HG02763 (cell line): ENCODE measurements around the gene INAVA.
A peak's percentile ranks its signal among the peaks of the same experiment; 100 is the strongest.
"Not testable (repeated sequence)": the region's sequence is repeated elsewhere in the genome, so short reads cannot be mapped to it uniquely, and the experiment has no call there.

Source experiments
- ATAC-seq: cut with Tn5 transposase; IDR thresholded peaks from one replicate; pipeline ENCODE4 v1.9.1; 2021; ENCODE audit warnings: mild to moderate bottlenecking, moderate library complexity; ENCODE audit not compliant: unreplicated experiment

INAVA gene

DNA sequence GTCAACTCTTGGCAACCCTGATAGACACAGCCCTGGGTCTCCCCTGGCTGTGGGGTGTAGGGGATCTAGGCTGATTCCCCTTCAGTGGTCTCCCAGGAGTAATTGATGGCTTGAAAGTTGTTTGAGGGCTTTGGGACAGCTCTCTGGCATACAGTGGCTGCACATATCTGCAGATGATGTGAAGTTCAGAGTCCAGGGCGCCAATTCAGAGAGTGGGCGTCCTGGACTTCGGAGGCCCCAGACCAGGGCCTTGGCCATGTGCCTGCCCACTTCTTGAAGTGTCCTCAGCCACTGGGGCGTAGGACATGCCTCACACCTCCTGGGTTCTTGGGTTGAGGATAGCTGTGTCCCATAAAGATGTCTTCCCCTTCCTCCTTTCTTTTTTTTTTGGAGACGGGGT lies 2.6 kb downstream of the INAVA start:
- no peak for ATAC-seq

DNA sequence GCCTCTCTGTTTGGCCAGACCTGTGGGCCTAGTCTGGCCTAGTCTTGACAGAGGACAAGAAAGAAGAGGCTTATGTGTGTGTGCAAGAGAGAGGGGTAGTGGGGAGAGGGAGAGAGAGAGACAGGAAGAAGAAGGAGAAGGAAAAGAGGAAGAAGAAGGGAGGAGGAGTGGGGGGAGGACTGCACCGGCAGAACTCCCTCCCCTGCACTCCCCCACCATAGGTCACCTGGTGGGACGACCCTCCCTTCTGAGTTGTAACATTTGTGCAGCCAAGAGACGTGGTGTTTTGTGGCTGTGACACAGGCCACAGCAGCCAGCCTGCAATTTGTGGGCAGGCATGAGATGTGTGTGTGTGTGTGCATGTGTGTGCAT lies 4.3 kb downstream of the INAVA start:
- ATAC-seq, result no peak

DNA sequence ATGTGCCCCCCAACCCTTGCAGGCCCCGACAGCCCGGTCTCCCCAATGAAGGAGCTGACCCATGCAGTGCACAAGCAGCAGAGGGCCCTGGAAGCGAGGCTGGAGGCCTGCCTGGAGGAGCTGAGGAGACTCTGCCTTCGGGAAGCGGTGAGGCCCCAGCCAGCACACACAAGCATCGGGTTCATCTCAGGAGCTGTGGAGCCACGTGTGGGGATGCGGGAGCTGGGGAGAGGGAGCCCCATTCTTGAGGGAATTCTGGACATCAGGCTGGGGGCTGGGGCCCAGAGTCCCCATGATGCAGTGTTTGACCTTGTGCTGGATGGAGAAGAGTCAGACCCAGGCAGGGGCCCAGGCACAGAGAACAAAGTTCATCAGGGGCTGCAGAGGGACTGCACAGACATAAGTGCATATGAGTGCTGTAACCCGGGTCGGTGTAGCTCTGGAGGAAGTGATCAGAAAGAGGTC lies 4.8 kb downstream of the INAVA start:
- no peak for ATAC-seq

GRCh38 chr1:200899954-200900867 lies 5.5 kb downstream of the INAVA start:
- no peak for ATAC-seq

- ATAC-seq, result no peak
Measured at GRCh38 chr1:200900877-200901276, 6.2 kb downstream of the INAVA start.

DNA sequence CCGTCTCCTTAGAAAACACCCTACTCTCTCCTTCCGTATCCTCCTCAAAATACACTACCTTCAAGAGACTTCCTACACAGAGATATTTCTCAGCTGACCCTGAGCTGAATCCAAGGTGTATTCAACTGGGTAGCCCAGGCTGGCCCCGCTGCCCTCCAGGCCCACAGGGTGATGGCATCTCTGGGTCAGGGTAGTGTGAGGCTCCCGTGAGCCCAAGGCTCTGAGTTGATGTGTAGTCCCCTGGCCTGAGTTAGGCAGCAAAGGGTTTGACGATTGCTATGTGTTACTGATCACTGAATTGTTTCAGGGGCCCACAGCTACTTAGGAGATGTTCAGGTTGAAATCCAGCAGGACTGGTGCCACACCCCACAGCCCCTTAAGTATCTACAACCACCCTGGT lies 6.7 kb downstream of the INAVA start:
- no peak for ATAC-seq

GRCh38 chr1:200901796-200902444 lies 7.2 kb downstream of the INAVA start:
- no peak for ATAC-seq

DNA sequence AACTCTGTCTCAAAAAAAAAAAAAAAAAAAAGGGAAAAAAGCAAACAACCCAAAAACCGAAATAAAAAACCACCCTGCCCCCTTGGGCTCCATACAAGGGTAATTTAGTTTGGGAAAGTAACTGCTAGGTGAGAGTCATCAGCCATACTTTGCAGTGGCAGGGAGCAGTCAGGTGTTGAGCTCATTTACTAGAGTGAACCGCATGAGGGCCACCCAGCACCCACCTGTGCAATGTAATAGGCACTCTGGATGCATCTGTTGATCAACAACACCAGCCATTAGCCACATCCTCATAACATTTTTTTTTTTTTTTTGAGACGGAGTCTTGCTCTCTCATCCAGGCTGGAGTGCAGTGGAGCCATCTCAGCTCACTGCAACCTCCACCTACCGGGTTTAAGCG lies 9.1 kb downstream of the INAVA start:
- no peak for ATAC-seq

DNA sequence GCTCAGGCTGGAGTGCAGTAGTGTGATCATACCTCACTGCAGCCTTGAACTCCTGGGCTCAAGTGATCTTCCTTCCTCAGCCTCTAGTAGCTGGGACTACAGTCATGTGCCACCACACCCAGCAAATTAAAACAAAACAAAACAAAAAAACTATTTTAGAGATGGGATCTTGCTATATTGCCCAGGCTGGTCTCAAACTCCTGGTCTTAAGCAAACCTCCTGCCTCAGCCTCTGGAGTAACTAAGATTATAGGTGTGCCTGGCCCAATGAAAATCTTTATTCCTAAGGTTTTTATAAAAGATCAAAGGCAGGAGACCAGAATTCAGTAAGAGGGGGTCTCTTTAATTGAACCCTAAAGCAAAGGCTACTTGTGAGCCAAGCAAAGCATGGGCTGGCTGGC lies 10.1 kb downstream of the INAVA start:
- ATAC-seq, result no peak

DNA sequence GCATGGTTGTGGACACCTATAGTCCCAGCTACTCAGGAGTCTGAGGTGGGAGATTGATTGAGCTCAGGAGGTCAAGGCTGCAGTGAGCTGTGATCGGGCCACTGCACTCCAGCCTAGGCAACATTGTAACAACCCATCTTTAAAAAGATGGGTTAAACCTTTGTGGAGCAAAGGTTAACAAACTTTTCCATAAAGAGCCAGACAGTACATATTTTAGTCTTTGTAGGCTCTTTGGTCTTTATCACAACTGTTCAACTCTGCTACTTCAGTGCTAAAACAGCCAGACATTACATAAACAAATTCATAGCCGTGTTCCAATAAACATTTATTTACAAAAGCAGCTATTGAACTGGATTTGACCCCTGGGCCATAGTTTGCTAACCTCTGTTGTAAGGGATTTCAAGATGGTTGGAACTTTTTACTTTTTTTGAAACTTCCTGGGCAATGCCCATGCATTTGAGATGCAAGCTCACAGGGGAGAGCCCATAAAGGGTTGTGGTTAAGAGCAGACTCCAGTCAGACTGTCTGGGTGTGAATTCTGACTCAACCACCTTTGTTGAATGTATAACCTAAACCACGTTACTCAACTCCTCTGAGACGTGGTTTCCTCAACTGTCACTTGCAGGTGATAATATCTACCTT lies 10.8 kb downstream of the INAVA start:
- ATAC-seq, result no peak

DNA sequence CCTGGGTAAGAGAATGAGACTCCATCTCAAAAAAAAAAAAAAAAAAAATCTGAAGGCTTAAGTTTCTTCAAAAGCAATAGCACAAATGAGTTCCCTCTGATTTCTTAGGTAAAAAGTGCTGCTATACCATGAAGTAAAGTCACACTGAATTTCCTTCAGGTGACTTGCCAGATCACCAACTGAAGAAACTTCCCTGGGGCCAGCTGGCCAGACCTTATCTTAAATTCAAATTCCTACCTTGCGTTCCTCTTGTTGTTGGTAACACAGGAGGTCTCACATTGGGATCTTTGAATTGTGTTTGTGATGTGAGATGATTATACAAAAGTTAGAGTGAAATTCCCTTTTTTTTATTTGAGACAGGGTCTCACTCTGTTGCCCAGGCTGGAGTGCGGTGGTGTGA lies 11.8 kb downstream of the INAVA start:
- no peak for ATAC-seq

DNA sequence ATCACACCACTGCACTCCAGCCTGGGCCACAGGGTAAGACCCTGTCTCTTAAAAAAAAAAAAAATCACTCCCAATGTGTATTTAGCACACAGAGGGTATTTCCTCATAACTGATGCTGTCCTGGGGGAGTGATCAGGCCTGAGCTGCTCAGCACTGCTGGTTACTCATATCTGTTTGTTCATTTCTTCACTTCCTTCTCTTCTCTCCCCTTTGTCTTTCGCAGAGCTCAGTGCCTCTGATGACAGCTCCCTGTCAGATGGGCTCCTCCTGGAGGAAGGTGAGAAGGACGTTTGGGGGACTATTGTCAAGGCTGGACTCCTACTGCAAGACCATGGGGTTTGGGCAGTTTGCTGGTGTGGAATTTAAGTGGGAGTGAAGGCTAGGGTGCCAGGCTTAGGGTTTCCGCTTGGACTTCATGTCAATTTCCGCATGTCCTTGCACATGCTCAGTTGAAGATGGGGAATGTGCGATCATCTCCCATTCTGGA lies 13.0 kb downstream of the INAVA start:
- peak; percentile 53 for ATAC-seq

GRCh38 chr1:200908191-200908868 lies 13.6 kb downstream of the INAVA start:
- no peak for ATAC-seq

- no peak for ATAC-seq
Measured at GRCh38 chr1:200909071-200909470, 14.4 kb downstream of the INAVA start.

DNA sequence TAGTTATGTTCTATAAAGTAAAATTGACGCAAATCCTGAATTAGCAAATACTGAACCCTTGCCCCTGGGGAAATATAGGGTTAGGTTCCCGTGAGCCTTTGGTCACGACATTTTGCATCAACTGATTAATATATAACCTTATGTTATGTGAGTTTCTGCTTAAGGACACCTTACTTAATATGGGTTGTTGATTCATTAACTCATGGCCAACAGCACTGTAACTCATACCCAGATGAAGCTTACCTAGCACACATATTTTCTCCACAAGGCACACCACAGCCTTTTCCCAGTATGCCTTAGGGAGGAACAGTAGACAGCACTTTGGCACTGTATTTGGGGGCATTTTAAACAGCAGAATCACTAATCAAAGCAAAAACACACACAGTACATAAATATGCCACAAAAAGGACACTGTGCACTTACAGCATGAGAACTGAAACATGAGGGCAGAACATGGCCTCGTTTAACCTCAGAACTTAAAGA lies 15.1 kb downstream of the INAVA start:
- peak; percentile 44 for ATAC-seq

DNA sequence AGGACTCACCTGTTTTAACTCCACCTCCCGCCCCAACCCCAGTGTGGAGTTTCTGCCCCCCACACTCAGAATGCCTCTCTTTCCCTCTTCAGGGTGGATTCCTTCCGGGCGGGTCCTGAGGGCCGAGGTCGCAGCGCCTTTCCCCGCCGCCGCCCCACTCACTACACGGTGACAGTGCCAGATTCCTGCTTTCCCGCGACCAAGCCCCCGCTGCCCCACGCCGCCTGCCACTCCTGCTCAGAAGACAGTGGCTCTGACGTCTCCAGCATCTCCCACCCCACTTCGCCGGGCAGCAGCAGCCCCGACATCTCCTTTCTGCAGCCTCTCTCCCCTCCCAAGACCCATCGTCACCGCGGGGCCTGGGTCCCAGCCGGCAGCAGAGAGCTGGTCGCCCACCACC lies 16.7 kb downstream of the INAVA start:
- ATAC-seq, result no peak

DNA sequence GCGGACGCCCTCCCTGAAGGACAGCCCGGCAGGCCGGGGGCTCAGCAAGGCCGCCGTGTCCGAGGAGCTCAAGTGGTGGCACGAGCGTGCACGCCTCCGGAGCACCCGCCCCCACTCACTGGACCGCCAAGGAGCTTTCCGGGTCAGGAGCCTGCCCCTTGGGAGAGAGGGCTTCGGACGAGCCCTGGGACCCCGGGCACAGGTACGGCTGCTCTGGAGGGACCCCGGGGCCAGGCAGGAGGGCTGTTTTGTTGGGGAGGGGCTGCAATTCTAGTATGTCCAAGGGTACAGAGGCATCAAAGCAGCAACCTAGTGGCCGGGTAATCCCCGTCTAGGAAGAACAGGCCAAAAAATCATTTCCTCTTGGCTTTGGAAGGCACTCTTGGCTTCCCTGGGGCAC lies 17.2 kb downstream of the INAVA start:
- not testable (repeated sequence) for ATAC-seq

- ATAC-seq, result no peak
Measured at GRCh38 chr1:200912737-200913407, 18.2 kb downstream of the INAVA start.

GRCh38 chr1:200916152-200916551 lies 21.5 kb downstream of the INAVA start:
- ATAC-seq, result no peak

DNA sequence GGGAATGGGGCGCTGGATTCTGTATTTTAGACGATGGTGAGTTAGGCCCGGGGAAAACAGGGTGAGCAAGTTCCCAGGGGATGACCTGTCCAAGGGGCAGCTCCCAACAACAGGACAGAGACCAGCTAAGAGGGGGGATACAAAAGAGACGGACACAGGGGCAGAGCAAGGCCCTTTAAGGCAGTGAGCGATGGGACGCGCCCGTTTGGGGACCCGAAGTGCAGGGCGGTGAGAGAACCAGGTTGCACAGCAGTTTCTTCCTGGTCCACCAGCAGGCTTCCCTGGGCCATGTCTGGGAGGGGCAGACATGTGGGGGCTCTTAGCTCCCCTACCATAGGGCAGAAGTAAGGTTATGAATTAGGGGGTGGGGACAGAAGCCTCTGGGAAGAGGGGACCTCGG lies 22.0 kb downstream of the INAVA start:
- no peak for ATAC-seq
